ENCODE data around the gene MARCHF5.
"Not testable (repeated sequence)": the region's sequence is repeated elsewhere in the genome, so short reads cannot be mapped to it uniquely, and the experiment has no call there.

MARCHF5 gene

DNA sequence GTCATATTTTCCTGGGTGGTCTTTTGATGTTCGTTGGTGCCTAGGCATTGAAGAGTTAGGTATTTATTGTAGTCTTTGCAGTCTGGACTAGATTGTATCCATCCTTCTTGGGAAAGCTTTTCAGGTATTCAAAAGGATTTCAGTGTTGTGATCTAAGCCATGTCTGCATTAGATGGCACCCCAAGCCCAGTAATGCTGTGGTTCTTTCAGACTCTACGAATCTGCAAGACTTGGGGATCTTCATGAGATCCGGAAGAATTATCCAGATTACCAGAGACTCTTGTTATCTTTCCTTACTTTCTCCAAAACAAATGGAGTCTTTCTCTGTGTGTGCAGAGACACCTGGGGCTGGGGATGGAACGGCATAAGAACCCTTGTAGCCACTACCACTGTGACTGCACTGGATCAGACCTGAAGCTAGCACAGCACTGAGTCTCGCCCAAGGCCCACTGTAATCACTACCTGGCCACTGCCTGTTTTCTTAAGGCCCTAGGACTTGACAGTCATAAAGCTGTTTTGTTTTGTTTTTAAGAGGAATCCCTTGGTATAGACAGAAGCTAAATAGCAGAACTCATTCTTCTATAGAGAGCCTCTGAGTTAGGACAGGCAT, 75.5 kb downstream of the MARCHF5 start:
- H3K27ac ChIP-seq = no peak overlapping the region
- TF ChIP-seq ZFX (IDR thresholded peaks at IDR 0.05; ENCODE audit: borderline replicate concordance) (no peak), CTCF (IDR thresholded peaks at IDR 0.05) (no peak)

DNA sequence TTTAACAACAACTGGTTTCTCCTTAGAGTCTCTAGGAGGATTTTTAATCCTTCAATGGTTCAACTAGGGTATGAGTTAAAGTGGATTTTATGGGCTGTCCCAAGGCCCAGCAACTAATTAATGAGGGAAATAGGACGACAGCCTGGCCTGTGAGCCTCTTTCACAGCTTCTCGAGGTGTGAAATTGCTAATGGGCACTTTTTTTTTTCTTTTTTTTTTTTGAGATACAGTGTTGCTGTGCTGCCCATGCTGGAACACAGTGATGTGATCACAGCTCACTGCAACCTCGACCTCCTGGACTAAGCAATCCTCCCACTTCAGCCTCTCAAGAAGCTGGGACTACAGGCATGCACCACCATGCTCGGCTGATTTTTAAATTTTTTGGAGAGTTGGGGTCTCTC, 87.0 kb downstream of the MARCHF5 start:
- TF ChIP-seq CTCF (IDR thresholded peaks at IDR 0.05) (no peak), ZFX (IDR thresholded peaks at IDR 0.05; ENCODE audit: borderline replicate concordance) (no peak)
- no peak overlapping the region for H3K27ac ChIP-seq

DNA sequence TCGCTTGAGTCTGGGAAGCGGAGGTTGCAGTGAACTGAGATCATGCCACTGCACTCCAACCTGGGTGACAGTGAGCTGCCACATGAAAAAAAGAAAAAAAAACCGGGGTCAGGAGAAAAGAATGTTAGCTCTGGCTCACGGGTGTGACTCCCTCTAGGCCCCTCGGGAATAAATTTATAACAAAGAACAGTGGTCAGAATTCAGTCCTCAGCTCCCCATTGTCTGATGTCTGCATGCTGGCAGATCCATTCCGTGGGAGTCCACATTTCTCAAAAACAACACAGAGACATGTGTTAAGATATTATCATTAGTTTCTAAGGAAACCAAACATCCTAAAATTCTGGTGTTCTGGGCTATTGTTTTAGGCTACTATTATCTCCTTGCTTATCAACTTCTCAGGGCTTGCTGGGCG, 90.6 kb downstream of the MARCHF5 start:
- TF ChIP-seq CTCF (IDR thresholded peaks at IDR 0.05) = no peak
- TF ChIP-seq ZFX (IDR thresholded peaks at IDR 0.05; ENCODE audit: borderline replicate concordance) = no peak
- H3K27ac ChIP-seq = no peak overlapping the region

GRCh38 chr10:92382631-92383030, 91.7 kb downstream of the MARCHF5 start:
- no peak for TF ChIP-seq CTCF (IDR thresholded peaks at IDR 0.05)
- TF ChIP-seq ZFX (IDR thresholded peaks at IDR 0.05; ENCODE audit: borderline replicate concordance) = no peak
- H3K27ac ChIP-seq = no peak overlapping the region

- TF ChIP-seq ZFX (IDR thresholded peaks at IDR 0.05; ENCODE audit: borderline replicate concordance) = no peak
- no peak overlapping the region for H3K27ac ChIP-seq
These were observed 93.8 kb downstream of the MARCHF5 start for GRCh38 chr10:92384741-92385140.

DNA sequence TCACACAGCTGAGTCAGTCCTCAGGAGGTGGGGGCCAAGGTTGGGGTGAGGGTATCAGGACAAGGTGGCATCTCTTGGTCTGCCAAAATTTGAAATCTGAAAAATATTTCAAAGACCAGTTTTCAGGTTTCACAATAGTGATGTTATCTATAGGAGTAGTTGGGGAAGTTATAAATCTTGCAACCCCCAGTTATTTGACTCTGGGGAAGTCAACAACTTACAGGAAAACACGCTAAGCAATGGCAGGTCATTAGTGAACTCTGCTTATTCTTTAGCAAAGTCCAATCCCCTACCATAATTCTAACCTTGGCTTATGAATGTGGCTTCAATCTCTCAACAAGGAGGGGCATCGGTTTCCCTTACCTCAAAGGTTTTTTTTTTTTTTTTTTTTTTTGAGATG, 94.9 kb downstream of the MARCHF5 start:
- no peak overlapping the region for H3K27ac ChIP-seq
- TF ChIP-seq CTCF (IDR thresholded peaks at IDR 0.05) (no peak), ZFX (IDR thresholded peaks at IDR 0.05; ENCODE audit: borderline replicate concordance) (no peak)

DNA sequence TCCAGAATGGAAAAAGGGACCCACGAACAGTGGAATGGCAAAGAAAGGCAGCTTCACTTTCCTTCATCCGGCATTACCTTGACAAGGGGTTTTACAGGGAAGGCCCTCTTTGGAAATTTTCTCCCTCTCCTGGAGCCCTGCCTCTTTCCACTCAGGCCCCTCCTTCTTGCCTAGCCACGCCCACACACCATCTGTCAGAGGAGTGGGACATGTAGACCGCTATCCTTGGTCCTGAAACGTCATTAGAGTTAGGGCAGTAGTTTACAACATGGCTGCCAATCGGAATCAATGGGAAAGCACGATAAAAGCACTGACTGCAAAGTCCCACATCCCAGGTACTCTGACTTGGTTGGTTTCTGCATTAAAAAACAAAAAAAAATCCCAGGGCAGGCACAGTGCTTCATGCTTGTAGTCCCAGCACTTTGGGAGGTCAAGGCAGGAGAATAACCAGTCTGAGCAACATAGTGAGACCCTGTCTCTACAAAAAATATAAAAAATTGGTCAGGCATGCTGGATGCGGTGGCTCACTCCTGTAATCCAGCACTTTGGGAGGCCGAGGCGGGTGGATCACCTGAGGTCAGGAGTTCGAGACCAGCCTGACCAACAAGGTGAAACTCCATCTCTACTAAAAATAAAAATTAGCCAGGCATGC, 96.4 kb downstream of the MARCHF5 start:
- TF ChIP-seq CTCF (IDR thresholded peaks at IDR 0.05) (no peak), ZFX (IDR thresholded peaks at IDR 0.05; ENCODE audit: borderline replicate concordance) (no peak)
- H3K27ac ChIP-seq = no peak overlapping the region

- H3K27ac ChIP-seq = not testable (repeated sequence)
These were observed 102.2 kb downstream of the MARCHF5 start for GRCh38 chr10:92393173-92393572.

Measured in 22Rv1 (cell line).